T47D (cell line): Measurements from ENCODE around the gene RBM33.

Experiments
- DNase-seq, 2 experiments: peaks; one replicate each; pipeline versions ENCODE4 v3.0.0 to v3.0.0-alpha.2; 2011 to 2012; ENCODE audit warnings: low read depth in 1 of 2, low spot score in 1 of 2
- JUND ChIP-seq: IDR thresholded peaks from 2 replicates; pipeline ENCODE4 v1.6.1; 2012; ENCODE audit warnings: low read depth
- in situ Hi-C: cut with HindIII; loops from 2 replicates; pipeline ENCODE4 v1.10.0; 2016; ENCODE audit warnings: low sequenced_read_pairs, low pct_unique_long_range_greater_than_20kb

The RBM33 gene

GRCh38 chr7:155692317-155692716, 47.9 kb downstream of the RBM33 start:
- TF ChIP-seq JUND, result no peak
- DNase-seq, result no peak
- in situ Hi-C loops, result no loop called here

GRCh38 chr7:155693826-155694225, 49.4 kb downstream of the RBM33 start:
- in situ Hi-C loops, result no loop called here
- DNase-seq, result no peak

GRCh38 chr7:155694851-155695250, 50.4 kb downstream of the RBM33 start:
- in situ Hi-C loops, result no loop called here
- no peak for DNase-seq
- no peak for TF ChIP-seq JUND

More at GRCh38 chr7:155693826-155694225, 49.4 kb downstream of the RBM33 start:
- no peak for TF ChIP-seq JUND

GRCh38 chr7:155696747-155697146, 52.3 kb downstream of the RBM33 start:
- TF ChIP-seq JUND, result no peak
- in situ Hi-C loops, result no loop called here
- no peak for DNase-seq

- DNase-seq, result no peak
- TF ChIP-seq JUND, result no peak
- in situ Hi-C loops, result no loop called here
Measured at GRCh38 chr7:155698633-155699032, 54.2 kb downstream of the RBM33 start.

- no peak for DNase-seq
- in situ Hi-C loops, result no loop called here
- TF ChIP-seq JUND, result no peak
Measured at GRCh38 chr7:155699180-155699579, 54.7 kb downstream of the RBM33 start.

GRCh38 chr7:155700847-155701246, 56.4 kb downstream of the RBM33 start:
- no peak for TF ChIP-seq JUND
- in situ Hi-C loops, result no loop called here
- DNase-seq, result no peak

GRCh38 chr7:155701972-155702544, 57.6 kb downstream of the RBM33 start:
- TF ChIP-seq JUND, result no peak
- peak in 1 of 2 experiments; percentile 5 for DNase-seq
- in situ Hi-C loops, result no loop called here

- no peak for DNase-seq
- in situ Hi-C loops, result no loop called here
- TF ChIP-seq JUND, result no peak
Measured at GRCh38 chr7:155702616-155703015, 58.2 kb downstream of the RBM33 start.

- in situ Hi-C loops, result no loop called here
- no peak for TF ChIP-seq JUND
- DNase-seq, result no peak
Measured at GRCh38 chr7:155705623-155706360, 61.3 kb downstream of the RBM33 start.

- DNase-seq, result no peak
- no peak for TF ChIP-seq JUND
- in situ Hi-C loops, result no loop called here
Measured at GRCh38 chr7:155706376-155706775, 61.9 kb downstream of the RBM33 start.

- in situ Hi-C loops, result no loop called here
- no peak for DNase-seq
- no peak for TF ChIP-seq JUND
Measured at GRCh38 chr7:155709453-155709852, 65.0 kb downstream of the RBM33 start.

GRCh38 chr7:155710031-155710430, 65.6 kb downstream of the RBM33 start:
- no peak for TF ChIP-seq JUND
- no peak for DNase-seq
- in situ Hi-C loops, result no loop called here
